H1 (cell line): ENCODE measurements around the gene ASAP3. TPM values are rescaled to one million over a fixed set of nuclear protein-coding genes. Genes with fewer than 3 reads are reported as not detected.

Source experiments
- KDM4A ChIP-seq: IDR thresholded peaks from one replicate; pipeline ENCODE4 v1.7.1; 2012; ENCODE audit warnings: low read depth, mild to moderate bottlenecking, moderate library complexity, low read length, inconsistent platforms; ENCODE audit not compliant: severe bottlenecking
- USF2 ChIP-seq: IDR thresholded peaks from 2 replicates; pipeline ENCODE4 v1.6.1; 2011; ENCODE audit warnings: low read length, improper control_type of control experiment
- polyA plus RNA-seq, 7 experiments: library from polyadenylated mRNA; depleted of rRNA in 3 of 7; stranded (reverse) in 5 of 7; unstranded in 2 of 7; fragments of >200 nt in 5 of 7; fragments of 200-250 nt in 2 of 7; gene quantifications; 1 replicate in 5 of 7; 2 replicates in 1 of 7; 4 replicates in 1 of 7; pipeline versions ENCODE4 v1.2.1 to v1.2.3, GENCODE V29; 2011 to 2013; ENCODE audit warnings: missing spikeins in 2 of 7, mixed read lengths in 2 of 7
- total RNA-seq: library from RNA; stranded (reverse); fragmentation: NEBNext Ultra II Directional; extraction: Animal tissue kit (Norgen Biotek cat#: 25700); gene quantifications from 2 replicates; pipeline ENCODE4 v1.2.1, GENCODE V29; 2021

Gene ASAP3
- total and polyA plus RNA-seq, 2 of the 8 experiments (the other 6 are each of a cell fraction or from before 2014, with no cell fraction given), result 53.1 to 58.0 TPM

- TF ChIP-seq KDM4A, result no peak
- TF ChIP-seq USF2, result no peak
Measured at GRCh38 chr1:23489842-23490241, 5.9 kb upstream of the ASAP3 start (continued).
